Astrocyte (in vitro differentiated cells and primary cell): ENCODE data around the gene AMOTL2. TPM values are rescaled to one million over a fixed set of nuclear protein-coding genes. Genes with fewer than 3 reads are reported as not detected.

ENCODE experiments used
- DNase-seq: peaks from one replicate; pipeline ENCODE4 v3.0.0-alpha.2; 2010; ENCODE audit warnings: low read depth
- FAIRE-seq: peaks from 2 replicates; lab custom pipeline; 2011; peaks lifted over from hg19 to GRCh38; lab: Jason Lieb, UNC
- H2AFZ ChIP-seq: 2 replicates; pipeline ENCODE4 v1.6.0; 2012; ENCODE audit warnings: low read depth, low read length, inconsistent platforms
- H3K27ac ChIP-seq: 2 replicates; pipeline ENCODE4 v1.5.1; 2011; ENCODE audit warnings: low read depth, low read length, inconsistent platforms
- H3K27me3 ChIP-seq: 2 replicates; pipeline ENCODE4 v1.6.0; 2011; ENCODE audit warnings: low read length, inconsistent platforms; ENCODE audit not compliant: insufficient read depth
- H3K36me3 ChIP-seq: 2 replicates; pipeline ENCODE4 v1.5.1; 2011; ENCODE audit warnings: low read length, inconsistent platforms; ENCODE audit not compliant: insufficient read depth
- H3K4me1 ChIP-seq: 2 replicates; pipeline ENCODE4 v1.5.1; 2011; ENCODE audit warnings: low read length, inconsistent platforms; ENCODE audit not compliant: insufficient read depth
- H3K4me2 ChIP-seq: 2 replicates; pipeline ENCODE4 v1.6.0; 2012; ENCODE audit warnings: low read length, inconsistent platforms
- H3K4me3 ChIP-seq: 2 replicates; pipeline ENCODE4 v1.5.1; 2011; ENCODE audit warnings: low read depth, mild to moderate bottlenecking, low read length, inconsistent platforms; ENCODE audit not compliant: insufficient read depth
- H3K79me2 ChIP-seq: 2 replicates; pipeline ENCODE4 v1.6.0; 2012; ENCODE audit warnings: mild to moderate bottlenecking, low read length, inconsistent platforms; ENCODE audit not compliant: insufficient read depth
- H3K9ac ChIP-seq: 2 replicates; pipeline ENCODE4 v1.6.0; 2012; ENCODE audit warnings: mild to moderate bottlenecking, low read length, inconsistent platforms
- H3K9me3 ChIP-seq: 2 replicates; pipeline ENCODE4 v1.5.1; 2012; ENCODE audit warnings: low read depth, mild to moderate bottlenecking, low read length, inconsistent platforms; ENCODE audit not compliant: insufficient read depth
- H4K20me1 ChIP-seq: 2 replicates; pipeline ENCODE4 v1.6.0; 2012; ENCODE audit warnings: low read length, inconsistent platforms; ENCODE audit not compliant: insufficient read depth
- H3K27ac Mint-ChIP-seq: one replicate; pipeline ENCODE4 v1.8.0; 2021; ENCODE audit warnings: mild to moderate bottlenecking, mixed read lengths; ENCODE audit not compliant: unreplicated experiment
- H3K27me3 Mint-ChIP-seq: one replicate; pipeline ENCODE4 v1.8.0; 2021; ENCODE audit warnings: low read depth, mixed read lengths; ENCODE audit not compliant: unreplicated experiment
- H3K36me3 Mint-ChIP-seq: one replicate; pipeline ENCODE4 v1.8.0; 2021; ENCODE audit warnings: low read depth, mixed read lengths; ENCODE audit not compliant: unreplicated experiment
- H3K4me1 Mint-ChIP-seq: one replicate; pipeline ENCODE4 v1.8.0; 2021; ENCODE audit warnings: low read depth, mixed read lengths; ENCODE audit not compliant: unreplicated experiment
- H3K4me3 Mint-ChIP-seq: one replicate; pipeline ENCODE4 v1.8.0; 2021; ENCODE audit warnings: mild to moderate bottlenecking, moderate library complexity, mixed read lengths; ENCODE audit not compliant: unreplicated experiment
- H3K9me3 Mint-ChIP-seq: one replicate; pipeline ENCODE4 v1.8.0; 2021; ENCODE audit warnings: mild to moderate bottlenecking, mixed read lengths; ENCODE audit not compliant: unreplicated experiment
- EZH2 ChIP-seq: IDR thresholded peaks from 2 replicates; pipeline ENCODE4 v1.6.1; 2012; ENCODE audit warnings: mild to moderate bottlenecking, low read length, inconsistent platforms; ENCODE audit not compliant: insufficient read depth
- total RNA-seq: library from RNA; stranded (reverse); gene quantifications from 2 replicates; pipeline ENCODE4 v1.2.1, GENCODE V29; 2021
- TF ChIP-seq, protein P1 (sequence below): IDR thresholded peaks from 2 replicates; pipeline ENCODE4 v1.5.1; 2011; ENCODE audit warnings: low read depth, mild to moderate bottlenecking, inconsistent platforms, low read length, moderate library complexity; ENCODE audit not compliant: insufficient read depth

Gene AMOTL2
- total RNA-seq, 1 donor from 2014 or later = 197 TPM

DNA sequence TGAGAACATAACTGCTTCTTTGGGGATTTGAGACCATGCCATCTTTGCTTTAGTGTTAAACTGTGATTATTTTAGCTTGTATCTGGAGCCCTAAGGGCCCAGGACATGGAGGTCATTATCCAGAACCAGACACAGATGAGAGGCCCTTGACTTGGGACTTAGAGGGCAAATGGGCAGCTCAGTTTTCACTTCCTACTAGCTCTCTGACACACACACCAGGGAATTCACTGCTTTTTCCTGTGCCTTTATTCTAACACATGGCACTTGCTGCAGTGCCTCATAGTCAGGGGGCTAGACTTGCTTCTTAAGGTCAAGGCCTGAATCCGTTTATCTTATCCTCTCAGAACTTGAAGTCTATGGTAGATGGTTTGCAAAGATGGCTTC, 33.3 kb downstream of the AMOTL2 start:
- Histone ChIP-seq H3K4me2 (no peak overlapping the region), H4K20me1 (no peaks in the 10 kb centered on the region), H3K79me2 (no peaks in the 10 kb centered on the region), H3K27ac (no peak overlapping the region), H3K9ac (no peak overlapping the region), H3K4me3 (no peak overlapping the region), H3K4me1 (peaks cover 7% of the 10 kb centered on the region), H3K36me3 (no peaks in the 10 kb centered on the region), H3K27me3 (no peaks in the 10 kb centered on the region), H3K9me3 (no peaks in the 10 kb centered on the region), H2AFZ (no peak overlapping the region)
- Mint-ChIP-seq H3K27ac (no peak overlapping the region), H3K4me3 (no peak overlapping the region), H3K27me3 (no peaks in the 10 kb centered on the region), H3K9me3 (peaks cover 7% of the 10 kb centered on the region), H3K4me1 (peaks cover 29% of the 10 kb centered on the region), H3K36me3 (peaks cover 1% of the 10 kb centered on the region)
- DNase-seq (no peak), FAIRE-seq (no peak)
- TF ChIP-seq, protein P1, sequence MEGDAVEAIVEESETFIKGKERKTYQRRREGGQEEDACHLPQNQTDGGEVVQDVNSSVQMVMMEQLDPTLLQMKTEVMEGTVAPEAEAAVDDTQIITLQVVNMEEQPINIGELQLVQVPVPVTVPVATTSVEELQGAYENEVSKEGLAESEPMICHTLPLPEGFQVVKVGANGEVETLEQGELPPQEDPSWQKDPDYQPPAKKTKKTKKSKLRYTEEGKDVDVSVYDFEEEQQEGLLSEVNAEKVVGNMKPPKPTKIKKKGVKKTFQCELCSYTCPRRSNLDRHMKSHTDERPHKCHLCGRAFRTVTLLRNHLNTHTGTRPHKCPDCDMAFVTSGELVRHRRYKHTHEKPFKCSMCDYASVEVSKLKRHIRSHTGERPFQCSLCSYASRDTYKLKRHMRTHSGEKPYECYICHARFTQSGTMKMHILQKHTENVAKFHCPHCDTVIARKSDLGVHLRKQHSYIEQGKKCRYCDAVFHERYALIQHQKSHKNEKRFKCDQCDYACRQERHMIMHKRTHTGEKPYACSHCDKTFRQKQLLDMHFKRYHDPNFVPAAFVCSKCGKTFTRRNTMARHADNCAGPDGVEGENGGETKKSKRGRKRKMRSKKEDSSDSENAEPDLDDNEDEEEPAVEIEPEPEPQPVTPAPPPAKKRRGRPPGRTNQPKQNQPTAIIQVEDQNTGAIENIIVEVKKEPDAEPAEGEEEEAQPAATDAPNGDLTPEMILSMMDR = no peak
- no peak for TF ChIP-seq EZH2

GRCh38 chr3:134340362-134340981, 33.8 kb downstream of the AMOTL2 start:
- TF ChIP-seq EZH2 = no peak
- TF ChIP-seq, protein P1 = no peak
- Histone ChIP-seq H3K27ac (no peak overlapping the region), H3K36me3 (no peaks in the 10 kb centered on the region), H2AFZ (no peak overlapping the region), H3K9ac (no peak overlapping the region), H3K27me3 (no peaks in the 10 kb centered on the region), H3K79me2 (no peaks in the 10 kb centered on the region), H4K20me1 (no peaks in the 10 kb centered on the region), H3K4me3 (no peak overlapping the region), H3K4me2 (no peak overlapping the region), H3K9me3 (no peaks in the 10 kb centered on the region), H3K4me1 (peaks cover 7% of the 10 kb centered on the region)
- H3K27ac Mint-ChIP-seq = peak overlapping the region; percentile 56
- no peaks in the 10 kb centered on the region for H3K27me3 Mint-ChIP-seq
- FAIRE-seq (no peak), DNase-seq (no peak)
- H3K36me3 Mint-ChIP-seq = peaks cover 1% of the 10 kb centered on the region
- H3K4me1 Mint-ChIP-seq = peaks cover 29% of the 10 kb centered on the region
- peaks cover 7% of the 10 kb centered on the region for H3K9me3 Mint-ChIP-seq
- H3K4me3 Mint-ChIP-seq = no peak overlapping the region

DNA sequence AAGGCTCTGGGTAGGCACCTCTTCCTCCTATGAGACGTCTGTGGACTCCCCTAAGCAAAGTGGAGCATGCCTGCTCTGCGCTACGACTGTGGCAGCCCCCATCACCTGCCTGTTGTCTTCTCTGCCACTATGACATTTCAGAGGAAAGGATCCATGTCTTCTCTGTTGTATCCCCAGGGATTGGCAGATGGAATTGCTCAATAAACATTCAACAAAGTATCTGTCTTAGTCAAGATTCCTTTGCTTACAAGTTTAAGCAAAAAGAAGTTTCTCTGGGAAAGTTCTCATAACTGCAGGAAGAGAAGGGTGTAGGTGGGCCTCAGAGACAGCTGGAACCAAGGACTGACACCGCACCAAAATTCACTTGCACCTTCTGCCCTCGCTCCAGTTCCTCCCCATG, 34.3 kb downstream of the AMOTL2 start:
- H3K4me3 ChIP-seq = no peak overlapping the region
- H3K36me3 ChIP-seq = no peaks in the 10 kb centered on the region
- DNase-seq (no peak), FAIRE-seq (no peak)
- no peaks in the 10 kb centered on the region for H3K9me3 ChIP-seq
- peaks cover 32% of the 10 kb centered on the region for H3K4me1 Mint-ChIP-seq
- no peak overlapping the region for H3K9ac ChIP-seq
- peaks cover 8% of the 10 kb centered on the region for H3K4me1 ChIP-seq
- no peaks in the 10 kb centered on the region for H3K27me3 Mint-ChIP-seq
- no peaks in the 10 kb centered on the region for H4K20me1 ChIP-seq
- H3K27ac Mint-ChIP-seq = no peak overlapping the region
- no peak overlapping the region for H3K4me2 ChIP-seq
- H3K9me3 Mint-ChIP-seq = peaks cover 3% of the 10 kb centered on the region
- no peaks in the 10 kb centered on the region for H3K27me3 ChIP-seq
- H3K27ac ChIP-seq = no peak overlapping the region
- H3K79me2 ChIP-seq = no peaks in the 10 kb centered on the region
- no peaks in the 10 kb centered on the region for H3K36me3 Mint-ChIP-seq
- no peak overlapping the region for H2AFZ ChIP-seq
- no peak overlapping the region for H3K4me3 Mint-ChIP-seq
- no peak for TF ChIP-seq EZH2
- TF ChIP-seq, protein P1 = no peak
